HFFc6 (cell line): ENCODE results near the gene SNIP1. TPM values are rescaled to one million over a fixed set of nuclear protein-coding genes. Genes with fewer than 3 reads are reported as not detected.
"Not testable (repeated sequence)": the region's sequence is repeated elsewhere in the genome, so short reads cannot be mapped to it uniquely, and the experiment has no call there.

Experiments used
- DNase-seq: peaks from one replicate; pipeline ENCODE4 v3.0.0-alpha.2; 2018
- H3K27ac Mint-ChIP-seq: 2 replicates; pipeline ENCODE4 v1.8.0; 2020; ENCODE audit warnings: mild to moderate bottlenecking, mixed read lengths
- H3K27me3 Mint-ChIP-seq: 2 replicates; pipeline ENCODE4 v1.8.0; 2021; ENCODE audit warnings: mild to moderate bottlenecking, moderate library complexity, mixed read lengths; ENCODE audit not compliant: insufficient read depth
- H3K36me3 Mint-ChIP-seq: 2 replicates; pipeline ENCODE4 v1.8.0; 2021; ENCODE audit warnings: low read depth, mixed read lengths
- H3K4me1 Mint-ChIP-seq: 2 replicates; pipeline ENCODE4 v1.8.0; 2020; ENCODE audit warnings: low read depth, mixed read lengths
- H3K4me3 Mint-ChIP-seq: 2 replicates; pipeline ENCODE4 v1.8.0; 2020; ENCODE audit warnings: mild to moderate bottlenecking, moderate library complexity, mixed read lengths
- H3K9me3 Mint-ChIP-seq: 2 replicates; pipeline ENCODE4 v1.8.0; 2020; ENCODE audit warnings: mild to moderate bottlenecking, mixed read lengths
- CTCF ChIP-seq: fragments of 200-600 bp; sonication (generic); IDR thresholded peaks from 2 replicates; pipeline ENCODE4 v1.5.0; 2021; ENCODE audit warnings: antibody characterized with exemption, mild to moderate bottlenecking
- total RNA-seq, 6 experiments: library from RNA; stranded (reverse); fragmentation: NEBNext Ultra II Directional; extraction: Animal tissue kit (Norgen Biotek cat#: 25700); gene quantifications; 2 replicates in 1 of 6; 3 replicates in 5 of 6; pipeline ENCODE4 v1.2.3, GENCODE V29; 2021

The SNIP1 gene
- total RNA-seq, 6 experiments from 2014 or later, result 15.7 to 19.3 (median 18.0) TPM

DNA sequence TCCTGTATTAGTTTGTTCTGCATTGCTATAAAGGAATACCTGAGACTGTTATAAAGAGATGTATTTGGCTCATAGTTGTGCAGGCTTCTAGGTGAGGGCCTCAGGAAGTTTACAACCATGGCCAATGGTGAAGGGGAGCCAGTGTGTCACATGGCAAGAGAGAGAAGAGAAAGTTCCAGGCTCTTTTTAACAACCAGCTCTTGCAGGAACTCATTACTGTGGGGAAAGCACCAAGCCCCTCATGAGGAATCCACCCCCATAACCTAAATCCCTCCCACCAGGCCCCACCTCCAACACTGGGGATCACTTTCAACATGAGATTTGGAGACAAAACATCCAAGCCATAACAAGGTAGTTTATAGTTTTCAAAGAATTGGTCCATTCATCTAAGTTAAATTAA, 34.5 kb downstream of the SNIP1 start:
- H3K9me3 Mint-ChIP-seq, result no peaks in the 10 kb centered on the region
- no peaks in the 10 kb centered on the region; the same call in none of the 2 replicates for H3K27me3 Mint-ChIP-seq
- H3K36me3 Mint-ChIP-seq, result no peaks in the 10 kb centered on the region
- no peak for DNase-seq
- peaks cover 11% of the 10 kb centered on the region for H3K4me1 Mint-ChIP-seq
- H3K4me3 Mint-ChIP-seq, result no peak overlapping the region
- H3K27ac Mint-ChIP-seq, result no peak overlapping the region
- TF ChIP-seq CTCF, result no peak

DNA sequence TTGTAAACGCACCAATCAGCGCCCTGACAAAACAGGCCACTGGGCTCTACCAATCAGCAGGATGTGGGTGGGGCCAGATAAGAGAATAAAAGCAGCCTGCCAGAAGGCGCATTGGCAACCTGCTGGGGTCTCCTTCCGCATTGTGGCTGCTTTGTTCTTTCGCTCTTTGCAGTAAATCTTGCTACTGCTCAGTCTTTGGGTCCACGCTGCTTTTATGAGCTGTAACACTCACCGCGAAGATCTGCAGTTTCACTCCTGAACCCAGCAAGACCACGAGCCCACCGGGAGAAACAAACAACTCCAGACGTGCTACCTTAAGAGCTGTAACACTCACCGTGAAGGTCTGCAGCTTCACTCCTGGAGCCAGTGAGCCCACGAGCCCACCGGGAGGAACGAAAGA, 35.2 kb downstream of the SNIP1 start:
- H3K4me1 Mint-ChIP-seq, result peaks cover 11% of the 10 kb centered on the region
- DNase-seq, H3K9me3 Mint-ChIP-seq, H3K36me3 Mint-ChIP-seq, H3K27ac Mint-ChIP-seq, H3K27me3 Mint-ChIP-seq, H3K4me3 Mint-ChIP-seq: not testable (repeated sequence)

DNA sequence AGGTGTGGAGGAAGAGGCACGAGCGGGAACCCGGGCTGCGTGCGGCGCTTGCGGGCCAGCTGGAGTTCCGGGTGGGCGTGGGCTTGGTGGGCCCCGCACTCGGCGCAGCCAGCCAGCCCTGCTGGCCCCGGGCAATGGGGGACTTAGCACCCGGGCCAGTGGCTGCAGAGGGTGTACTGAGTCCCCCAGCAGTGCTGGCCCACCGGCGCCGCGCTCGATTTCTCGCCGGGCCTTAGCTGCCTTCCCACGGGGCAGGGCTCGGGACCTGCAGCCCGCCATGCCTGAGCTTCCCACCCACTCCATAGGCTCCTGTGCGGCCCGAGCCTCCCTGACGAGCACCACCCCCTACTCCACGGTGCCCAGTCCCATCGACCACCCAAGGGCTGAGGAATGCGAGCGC, 35.9 kb downstream of the SNIP1 start:
- not testable (repeated sequence) for H3K9me3 Mint-ChIP-seq, H3K36me3 Mint-ChIP-seq, H3K27ac Mint-ChIP-seq, H3K4me3 Mint-ChIP-seq, DNase-seq, H3K27me3 Mint-ChIP-seq
- H3K4me1 Mint-ChIP-seq, result peaks cover 15% of the 10 kb centered on the region

GRCh38 chr1:37517569-37517968, 36.5 kb downstream of the SNIP1 start:
- no peak overlapping the region for H3K27ac Mint-ChIP-seq
- 0 out of 2 replicates have a peak, but pooled peaks cover 5% of the 10 kb centered on the region for H3K36me3 Mint-ChIP-seq
- H3K27me3 Mint-ChIP-seq, result no peaks in the 10 kb centered on the region; the same call in none of the 2 replicates
- H3K4me1 Mint-ChIP-seq, result peaks cover 18% of the 10 kb centered on the region
- no peak for TF ChIP-seq CTCF
- H3K4me3 Mint-ChIP-seq, result no peak overlapping the region
- no peak for DNase-seq
- H3K9me3 Mint-ChIP-seq, result no peaks in the 10 kb centered on the region

- Mint-ChIP-seq H3K9me3 (no peaks in the 10 kb centered on the region), H3K4me1 (peaks cover 26% of the 10 kb centered on the region), H3K27me3 (no peaks in the 10 kb centered on the region; the same call in none of the 2 replicates), H3K4me3 (peak overlapping the region; percentile 94), H3K27ac (peak overlapping the region; percentile 96), H3K36me3 (peaks cover 14% of the 10 kb centered on the region; the same call in 1 of the 2 replicates)
- DNase-seq, result no peak
- TF ChIP-seq CTCF, result no peak
These were observed 38.7 kb downstream of the SNIP1 start for GRCh38 chr1:37515185-37516034.

DNA sequence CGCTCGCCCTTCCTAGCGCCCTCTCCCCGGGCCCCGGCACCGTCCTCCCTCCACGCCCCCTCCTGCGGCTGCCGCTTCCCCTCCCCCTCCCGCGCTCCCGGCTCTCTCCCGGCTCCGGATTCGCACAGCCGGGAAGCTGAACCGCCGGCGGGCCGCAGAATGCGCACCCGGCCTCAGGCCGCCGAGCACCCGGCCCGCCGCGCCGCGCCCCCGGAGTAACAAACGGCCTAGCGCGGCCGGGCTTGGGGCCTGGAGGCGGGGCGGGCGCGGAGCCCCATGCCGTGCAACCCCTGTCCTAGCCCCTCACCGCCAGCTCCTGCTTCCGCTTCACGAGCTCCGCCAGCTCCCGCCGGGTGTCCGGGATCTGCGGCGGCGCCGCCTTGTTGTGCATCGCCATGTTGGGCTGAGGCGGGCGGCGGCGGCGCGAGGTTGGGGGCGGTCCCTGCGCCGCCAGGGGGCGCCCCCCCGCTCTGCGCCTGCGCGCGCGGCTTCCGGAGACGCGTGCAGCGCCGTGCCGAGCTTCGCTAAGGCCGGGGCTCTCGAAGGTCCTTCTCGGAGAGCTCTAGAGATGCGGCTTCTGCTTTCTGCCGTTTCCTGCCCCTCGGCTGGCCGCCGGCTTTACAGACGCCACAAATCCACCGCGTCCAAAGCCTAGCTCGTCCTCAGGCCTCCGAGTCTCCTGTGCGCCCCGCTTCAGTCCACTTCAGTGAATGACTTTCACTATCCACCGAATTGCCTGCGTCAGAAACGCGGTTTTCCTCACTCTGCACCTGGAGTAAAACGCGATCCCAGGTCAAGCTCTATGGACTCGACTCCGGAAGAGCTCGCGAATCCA, 39.5 kb downstream of the SNIP1 start, which contains the start of gene MEAF6:
MEAF6 (minus strand) TSS at position 417 of the 835 bp plus-strand sequence; CDS start at position 397, 20 bp downstream.
- Mint-ChIP-seq H3K27ac (peak within 1 kb of the TSS; percentile 96), H3K36me3 (peaks cover 14% of the 10 kb centered on the region; the same call in 1 of the 2 replicates), H3K4me1 (peaks cover 26% of the 10 kb centered on the region), H3K9me3 (no peaks in the 10 kb centered on the region), H3K4me3 (peak within 1 kb of the TSS; percentile 97), H3K27me3 (no peaks in the 10 kb centered on the region; the same call in none of the 2 replicates)
- DNase-seq, result peak; percentile 54
- peak; percentile 92 for TF ChIP-seq CTCF
